Measurements from ENCODE around the gene IQSEC1.
"Not testable (repeated sequence)": the region's sequence is repeated elsewhere in the genome, so short reads cannot be mapped to it uniquely, and the experiment has no call there.

The IQSEC1 gene

GRCh38 chr3:12879191-12879815 is 193.9 kb downstream of the IQSEC1 start:
- DNase-seq (ENCODE audit: low spot score in 2 of 2), result no peak
- H3K36me3 Mint-ChIP-seq, result no peaks in the 10 kb centered on the region
- ATAC-seq, result no peak

GRCh38 chr3:12878758-12879157 is 194.5 kb downstream of the IQSEC1 start:
- not testable (repeated sequence) for DNase-seq (ENCODE audit: low spot score in 2 of 2); ATAC-seq; H3K4me1 Mint-ChIP-seq; H3K27ac Mint-ChIP-seq; H3K4me3 Mint-ChIP-seq; H3K36me3 Mint-ChIP-seq; H3K9me3 Mint-ChIP-seq

More at GRCh38 chr3:12879191-12879815, 193.9 kb downstream of the IQSEC1 start:
- H3K4me1 Mint-ChIP-seq, result peaks cover 7% of the 10 kb centered on the region
- no peak overlapping the region for H3K27ac Mint-ChIP-seq
- no peak overlapping the region for H3K4me3 Mint-ChIP-seq
- H3K9me3 Mint-ChIP-seq, result no peaks in the 10 kb centered on the region

GRCh38 chr3:12878141-12878574 is 195.1 kb downstream of the IQSEC1 start:
- no peaks in the 10 kb centered on the region for H3K9me3 Mint-ChIP-seq
- H3K27ac Mint-ChIP-seq, result no peak overlapping the region
- no peaks in the 10 kb centered on the region for H3K36me3 Mint-ChIP-seq
- peaks cover 7% of the 10 kb centered on the region for H3K4me1 Mint-ChIP-seq
- no peak overlapping the region for H3K4me3 Mint-ChIP-seq
- no peak for DNase-seq (ENCODE audit: low spot score in 2 of 2)
- no peak for ATAC-seq

- Mint-ChIP-seq H3K4me1 (peaks cover 7% of the 10 kb centered on the region), H3K4me3 (no peak overlapping the region), H3K36me3 (no peaks in the 10 kb centered on the region), H3K9me3 (no peaks in the 10 kb centered on the region), H3K27ac (no peak overlapping the region)
- DNase-seq (ENCODE audit: low spot score in 2 of 2) (no peak), ATAC-seq (no peak)
These were observed 196.2 kb downstream of the IQSEC1 start for GRCh38 chr3:12877040-12877439.

- Mint-ChIP-seq H3K4me3 (no peak overlapping the region), H3K27ac (no peak overlapping the region), H3K4me1 (peaks cover 9% of the 10 kb centered on the region), H3K36me3 (no peaks in the 10 kb centered on the region), H3K9me3 (no peaks in the 10 kb centered on the region)
- peak; percentile 54 for ATAC-seq
- no peak for DNase-seq (ENCODE audit: low spot score in 2 of 2)
These were observed 197.1 kb downstream of the IQSEC1 start for GRCh38 chr3:12875857-12876836.

GRCh38 chr3:12871404-12871983 is 201.7 kb downstream of the IQSEC1 start:
- H3K4me1 Mint-ChIP-seq, result peaks cover 35% of the 10 kb centered on the region
- no peak for ATAC-seq
- H3K4me3 Mint-ChIP-seq, result no peak overlapping the region
- peaks cover 4% of the 10 kb centered on the region for H3K36me3 Mint-ChIP-seq
- peak overlapping the region; percentile 83 for H3K27ac Mint-ChIP-seq
- no peak for DNase-seq (ENCODE audit: low spot score in 2 of 2)
- H3K9me3 Mint-ChIP-seq, result no peaks in the 10 kb centered on the region

GRCh38 chr3:12870942-12871341 is 202.3 kb downstream of the IQSEC1 start:
- peak overlapping the region; percentile 63 for H3K4me3 Mint-ChIP-seq
- DNase-seq (ENCODE audit: low spot score in 2 of 2) (peak in 1 of 2 donors; percentile 67), ATAC-seq (peak; percentile 66)

GRCh38 chr3:12869035-12869621 is 204.1 kb downstream of the IQSEC1 start:
- peaks cover 4% of the 10 kb centered on the region for H3K9me3 Mint-ChIP-seq
- peak; percentile 54 for ATAC-seq
- H3K4me3 Mint-ChIP-seq, result peak overlapping the region; percentile 74
- no peak overlapping the region for H3K27ac Mint-ChIP-seq
- H3K36me3 Mint-ChIP-seq, result peaks cover 4% of the 10 kb centered on the region
- peaks cover 28% of the 10 kb centered on the region for H3K4me1 Mint-ChIP-seq
- DNase-seq (ENCODE audit: low spot score in 2 of 2), result peak; percentile 27 to 66

More at GRCh38 chr3:12870942-12871341, 202.3 kb downstream of the IQSEC1 start:
- no peaks in the 10 kb centered on the region for H3K9me3 Mint-ChIP-seq
- H3K4me1 Mint-ChIP-seq, result peaks cover 35% of the 10 kb centered on the region
- H3K27ac Mint-ChIP-seq, result peak overlapping the region; percentile 83
- H3K36me3 Mint-ChIP-seq, result peaks cover 4% of the 10 kb centered on the region

GRCh38 chr3:12868039-12869034 is 204.9 kb downstream of the IQSEC1 start:
- peak; percentile 75 for ATAC-seq
- H3K27ac Mint-ChIP-seq, result no peak overlapping the region

GRCh38 chr3:12866836-12867235 is 206.4 kb downstream of the IQSEC1 start:
- Mint-ChIP-seq H3K36me3 (peaks cover 4% of the 10 kb centered on the region), H3K4me3 (no peak overlapping the region), H3K4me1 (peaks cover 28% of the 10 kb centered on the region), H3K9me3 (peaks cover 4% of the 10 kb centered on the region), H3K27ac (no peak overlapping the region)
- ATAC-seq (no peak), DNase-seq (ENCODE audit: low spot score in 2 of 2) (no peak)

More at GRCh38 chr3:12868039-12869034, 204.9 kb downstream of the IQSEC1 start:
- Mint-ChIP-seq H3K4me1 (peaks cover 28% of the 10 kb centered on the region), H3K36me3 (peaks cover 4% of the 10 kb centered on the region), H3K9me3 (peaks cover 4% of the 10 kb centered on the region), H3K4me3 (peak overlapping the region; percentile 74)
- peak; percentile 49 to 72 for DNase-seq (ENCODE audit: low spot score in 2 of 2)

- Mint-ChIP-seq H3K36me3 (no peaks in the 10 kb centered on the region), H3K9me3 (peaks cover 4% of the 10 kb centered on the region), H3K4me1 (peaks cover 17% of the 10 kb centered on the region), H3K27ac (no peak overlapping the region), H3K4me3 (no peak overlapping the region)
- ATAC-seq (no peak), DNase-seq (ENCODE audit: low spot score in 2 of 2) (no peak)
These were observed 208.0 kb downstream of the IQSEC1 start for GRCh38 chr3:12865271-12865670.

GRCh38 chr3:12862387-12862786 is 210.8 kb downstream of the IQSEC1 start:
- H3K27ac Mint-ChIP-seq, result peak overlapping the region; percentile 43
- H3K36me3 Mint-ChIP-seq, result no peaks in the 10 kb centered on the region
- H3K4me1 Mint-ChIP-seq, result no peaks in the 10 kb centered on the region
- no peak overlapping the region for H3K4me3 Mint-ChIP-seq
- no peak for DNase-seq (ENCODE audit: low spot score in 2 of 2)
- no peak for ATAC-seq
- peaks cover 4% of the 10 kb centered on the region for H3K9me3 Mint-ChIP-seq

- DNase-seq (ENCODE audit: low spot score in 2 of 2), result no peak
- no peak for ATAC-seq
- no peaks in the 10 kb centered on the region for H3K36me3 Mint-ChIP-seq
- no peak overlapping the region for H3K4me3 Mint-ChIP-seq
- no peaks in the 10 kb centered on the region for H3K4me1 Mint-ChIP-seq
- H3K27ac Mint-ChIP-seq, result peak overlapping the region; percentile 43
- peaks cover 4% of the 10 kb centered on the region for H3K9me3 Mint-ChIP-seq
These were observed 211.6 kb downstream of the IQSEC1 start for GRCh38 chr3:12861611-12862010.

- DNase-seq (ENCODE audit: low spot score in 2 of 2), result no peak
- Mint-ChIP-seq H3K4me1 (no peaks in the 10 kb centered on the region), H3K9me3 (no peaks in the 10 kb centered on the region), H3K36me3 (no peaks in the 10 kb centered on the region), H3K27ac (no peak overlapping the region), H3K4me3 (no peak overlapping the region)
- no peak for ATAC-seq
These were observed 213.4 kb downstream of the IQSEC1 start for GRCh38 chr3:12859840-12860239.
